CD8-positive, alpha-beta memory T cell (primary cell): Measurements from ENCODE around the gene CD5L. TPM values are rescaled to one million over a fixed set of nuclear protein-coding genes. Genes with fewer than 3 reads are reported as not detected.

ENCODE experiments used
- CTCF ChIA-PET: fragments of 350-600 bp; sonication (Branson Sonifier 250); formaldehyde crosslinking; loops from one replicate; lab custom pipeline; 2021; ENCODE audit warnings: antibody characterized with exemption; lab: Charles Lee
- POLR2A ChIA-PET: fragments of 350-600 bp; sonication (Branson Sonifier 250); formaldehyde crosslinking; loops from one replicate; lab custom pipeline; 2021; ENCODE audit warnings: antibody characterized with exemption; lab: Charles Lee
- DNase-seq, 5 donors: peaks; one replicate each; pipeline versions ENCODE4 v3.0.0 to v3.0.0-alpha.2; 2020 to 2022; ENCODE audit warnings: mixed read lengths in 1 of 5
- H3K27ac ChIP-seq: one replicate; pipeline ENCODE4 v1.7.0; 2013; ENCODE audit warnings: low read depth, mild to moderate bottlenecking, low read length, moderate library complexity
- H3K27me3 ChIP-seq: 2 replicates; pipeline ENCODE4 v1.7.0; 2013; ENCODE audit warnings: low read length, mild to moderate bottlenecking; ENCODE audit not compliant: insufficient read depth, poor library complexity, severe bottlenecking
- H3K36me3 ChIP-seq: 2 replicates; pipeline ENCODE4 v1.7.0; 2013; ENCODE audit warnings: mild to moderate bottlenecking, low read length, moderate library complexity; ENCODE audit not compliant: insufficient read depth
- H3K4me1 ChIP-seq: 2 replicates; pipeline ENCODE4 v1.7.0; 2013; ENCODE audit warnings: mild to moderate bottlenecking, low read length, moderate library complexity; ENCODE audit not compliant: insufficient read depth
- H3K4me3 ChIP-seq: 2 replicates; pipeline ENCODE4 v1.7.0; 2013; ENCODE audit warnings: mild to moderate bottlenecking, low read length
- H3K9me3 ChIP-seq: 2 replicates; pipeline ENCODE4 v1.7.0; 2013; ENCODE audit warnings: mild to moderate bottlenecking, low read length
- H3K27ac Mint-ChIP-seq, 8 donors: one replicate each; pipeline ENCODE4 v1.8.0; 2020 to 2021; ENCODE audit warnings: mixed read lengths in 8 of 8, mild to moderate bottlenecking in 6 of 8, inconsistent platforms in 3 of 8, moderate library complexity in 3 of 8
- H3K27me3 Mint-ChIP-seq, 2 donors: one replicate each; pipeline ENCODE4 v1.8.0; 2020 to 2021; ENCODE audit warnings: mixed read lengths in 2 of 2, mild to moderate bottlenecking in 1 of 2, moderate library complexity in 1 of 2
- H3K36me3 Mint-ChIP-seq, 3 donors: one replicate each; pipeline ENCODE4 v1.8.0; 2020 to 2021; ENCODE audit warnings: mixed read lengths in 3 of 3, inconsistent platforms in 1 of 3, mild to moderate bottlenecking in 1 of 3
- H3K4me1 Mint-ChIP-seq, 3 donors: one replicate each; pipeline ENCODE4 v1.8.0; 2020 to 2021; ENCODE audit warnings: mixed read lengths in 3 of 3, inconsistent platforms in 1 of 3, mild to moderate bottlenecking in 1 of 3
- H3K4me3 Mint-ChIP-seq, 7 donors: one replicate each; pipeline ENCODE4 v1.8.0; 2020 to 2021; ENCODE audit warnings: mixed read lengths in 7 of 7, mild to moderate bottlenecking in 6 of 7, moderate library complexity in 4 of 7, inconsistent platforms in 2 of 7
- H3K9me3 Mint-ChIP-seq, 5 donors: one replicate each; pipeline ENCODE4 v1.8.0; 2020 to 2022; ENCODE audit warnings: mixed read lengths in 5 of 5, mild to moderate bottlenecking in 3 of 5, moderate library complexity in 2 of 5, inconsistent platforms in 1 of 5
- polyA plus RNA-seq: library from polyadenylated mRNA; unstranded; fragments of 300-500 nt; fragmentation: Illumina TruSeq; gene quantifications from one replicate; pipeline ENCODE4 v1.2.3, GENCODE V29; 2021
- total RNA-seq, 2 experiments: library from RNA; stranded (reverse); gene quantifications; one replicate each; pipeline ENCODE4 v1.2.3, GENCODE V29; 2021

CD5L gene
- total and polyA plus RNA-seq, 3 experiments from 2014 or later: not detected

DNA sequence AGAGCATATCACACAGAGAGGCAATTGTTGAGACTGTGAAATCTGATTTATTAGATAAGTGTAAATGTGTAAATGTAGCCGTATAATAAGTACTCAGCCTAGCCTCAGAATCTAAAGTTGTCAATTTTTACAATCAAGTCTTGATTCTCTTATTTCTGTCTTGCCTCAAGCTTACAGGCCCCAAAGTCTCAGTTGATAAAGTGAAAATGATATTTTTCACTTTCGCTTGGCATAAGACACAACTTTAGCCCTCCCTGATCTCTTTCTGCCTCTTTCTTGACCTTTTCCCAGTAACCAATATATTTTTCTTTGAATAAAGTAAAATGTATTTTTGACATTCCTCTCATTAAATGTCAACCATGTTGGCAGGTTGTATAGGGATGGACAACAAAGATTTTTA is 10.7 kb downstream of the CD5L start:
- no peak overlapping the region for H3K4me3 ChIP-seq
- H3K9me3 ChIP-seq: no peaks in the 10 kb centered on the region
- Mint-ChIP-seq H3K4me3 (no peak overlapping the region), H3K4me1 (no peaks in the 10 kb centered on the region), H3K36me3 (no peaks in the 10 kb centered on the region), H3K27me3 (peaks cover 7 to 15% of the 10 kb centered on the region in 2 donors), H3K9me3 (peaks cover 0 to 3% (median 0%) of the 10 kb centered on the region in 5 donors), H3K27ac (no peak overlapping the region)
- no peak overlapping the region for H3K27ac ChIP-seq
- POLR2A ChIA-PET: no interaction called here
- DNase-seq: no peak
- no peaks in the 10 kb centered on the region for H3K4me1 ChIP-seq
- no peaks in the 10 kb centered on the region for H3K36me3 ChIP-seq
- CTCF ChIA-PET: no interaction called here
- H3K27me3 ChIP-seq: no peaks in the 10 kb centered on the region

DNA sequence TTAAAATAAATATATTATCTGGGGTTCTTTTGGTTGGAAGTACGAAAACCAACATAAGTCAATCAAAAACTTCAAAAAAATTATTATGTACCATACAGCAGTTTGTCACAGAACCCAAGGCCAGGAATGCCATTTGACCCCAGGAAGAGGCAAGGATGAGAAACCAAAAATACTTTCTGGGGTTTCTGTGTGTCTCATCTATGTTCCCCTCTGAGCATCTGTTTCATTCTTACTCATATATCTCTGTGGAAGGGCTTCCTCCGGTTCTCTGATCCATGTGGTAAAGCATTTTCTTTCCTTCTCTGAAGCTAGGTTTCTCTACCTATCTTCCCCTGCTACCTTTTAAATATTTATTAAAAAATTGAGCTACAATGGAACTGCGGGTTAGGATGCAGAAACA is 11.9 kb downstream of the CD5L start:
- Histone ChIP-seq H3K36me3 (no peaks in the 10 kb centered on the region), H3K27me3 (no peaks in the 10 kb centered on the region), H3K4me1 (no peaks in the 10 kb centered on the region), H3K4me3 (no peak overlapping the region), H3K27ac (no peak overlapping the region), H3K9me3 (no peaks in the 10 kb centered on the region)
- no peak overlapping the region for H3K27ac Mint-ChIP-seq
- CTCF ChIA-PET: no interaction called here
- POLR2A ChIA-PET: no interaction called here
- H3K9me3 Mint-ChIP-seq: peaks cover 0 to 3% (median 0%) of the 10 kb centered on the region in 5 donors
- H3K36me3 Mint-ChIP-seq: no peaks in the 10 kb centered on the region
- DNase-seq: no peak
- no peaks in the 10 kb centered on the region for H3K4me1 Mint-ChIP-seq
- H3K27me3 Mint-ChIP-seq: peaks cover 7 to 18% of the 10 kb centered on the region in 2 donors
- no peak overlapping the region for H3K4me3 Mint-ChIP-seq

DNA sequence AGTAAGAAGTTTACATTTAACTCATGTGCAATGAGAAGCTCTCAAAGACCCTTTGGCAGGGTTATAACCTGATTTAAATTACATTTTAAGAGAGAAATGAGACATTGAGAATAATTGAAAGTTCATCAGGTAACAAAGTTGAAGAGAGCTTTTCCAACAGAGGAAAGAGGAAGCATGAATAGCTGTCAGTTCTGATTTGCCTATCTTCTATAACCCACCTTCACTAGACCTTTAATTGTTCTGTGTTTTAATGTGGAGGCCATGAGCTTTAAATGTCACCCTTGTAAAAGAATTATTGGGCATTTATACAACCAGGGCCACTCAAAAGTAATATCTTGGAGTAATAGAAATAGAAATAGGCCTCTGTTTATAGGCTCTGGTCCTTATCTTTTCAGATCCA is 12.4 kb downstream of the CD5L start:
- H3K27ac Mint-ChIP-seq: no peak overlapping the region
- Histone ChIP-seq H3K36me3 (no peaks in the 10 kb centered on the region), H3K27ac (no peak overlapping the region), H3K27me3 (no peaks in the 10 kb centered on the region), H3K4me3 (no peak overlapping the region), H3K4me1 (no peaks in the 10 kb centered on the region), H3K9me3 (no peaks in the 10 kb centered on the region)
- peaks cover 7 to 22% of the 10 kb centered on the region in 2 donors for H3K27me3 Mint-ChIP-seq
- H3K4me1 Mint-ChIP-seq: no peaks in the 10 kb centered on the region
- no peak for DNase-seq
- H3K4me3 Mint-ChIP-seq: no peak overlapping the region
- H3K36me3 Mint-ChIP-seq: no peaks in the 10 kb centered on the region
- ChIA-PET CTCF (no interaction called here), POLR2A (no interaction called here)
- H3K9me3 Mint-ChIP-seq: peaks cover 0 to 3% (median 0%) of the 10 kb centered on the region in 5 donors

DNA sequence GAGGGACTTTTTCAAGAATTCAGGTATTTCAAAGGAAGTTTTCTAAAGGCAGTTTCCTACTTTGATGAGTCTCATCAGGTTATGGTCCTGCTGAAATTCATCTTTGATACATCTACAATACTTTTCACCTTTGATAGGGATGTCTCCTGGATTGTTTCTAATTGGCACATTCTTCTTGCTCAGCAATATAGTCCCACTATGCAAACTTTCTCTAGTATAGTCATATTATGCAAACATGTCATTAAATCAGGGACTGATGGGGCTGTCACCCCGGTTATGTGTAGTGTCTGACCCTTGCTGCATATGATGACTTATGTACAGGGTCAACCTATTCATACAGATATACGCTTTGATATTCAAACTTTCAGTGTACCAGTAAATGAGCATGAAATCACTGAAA is 21.3 kb downstream of the CD5L start:
- H3K4me1 ChIP-seq: no peaks in the 10 kb centered on the region
- H3K27me3 Mint-ChIP-seq: peaks cover 7 to 23% of the 10 kb centered on the region in 2 donors
- no peaks in the 10 kb centered on the region for H3K36me3 ChIP-seq
- POLR2A ChIA-PET: no interaction called here
- no peak overlapping the region for H3K4me3 ChIP-seq
- H3K27ac ChIP-seq: no peak overlapping the region
- no peak overlapping the region for H3K27ac Mint-ChIP-seq
- no peak overlapping the region for H3K4me3 Mint-ChIP-seq
- no peaks in the 10 kb centered on the region for H3K27me3 ChIP-seq
- no peaks in the 10 kb centered on the region for H3K9me3 ChIP-seq
- no peaks in the 10 kb centered on the region for H3K4me1 Mint-ChIP-seq
- CTCF ChIA-PET: no interaction called here
- H3K9me3 Mint-ChIP-seq: peaks cover 0 to 3% (median 2%) of the 10 kb centered on the region in 5 donors
- no peaks in the 10 kb centered on the region for H3K36me3 Mint-ChIP-seq
- DNase-seq: no peak

DNA sequence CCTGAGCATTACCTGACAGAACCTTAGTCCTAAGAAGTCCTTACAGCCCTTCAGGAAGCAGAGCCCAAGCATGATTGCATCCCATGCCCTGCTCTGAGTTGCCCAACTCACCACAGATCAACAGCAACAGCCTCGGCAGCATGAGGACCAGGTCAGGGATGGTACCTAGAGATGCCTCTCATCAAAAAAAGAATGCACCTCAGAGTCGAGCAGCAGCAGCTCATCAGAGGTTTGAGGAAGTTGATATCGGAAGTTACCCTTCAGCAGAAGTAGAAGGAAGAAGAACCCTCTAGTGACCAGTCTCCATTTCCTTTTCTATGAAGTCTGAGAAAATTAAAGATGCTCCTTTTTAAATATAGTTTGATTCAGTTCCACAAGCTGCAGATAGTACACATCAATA is 21.7 kb downstream of the CD5L start, which contains the start of gene FCRL1:
Gene FCRL1 (minus strand): TSS at position 225 of the 400 bp plus-strand sequence. CDS start 83 bp downstream, at position 142.
- no peak for DNase-seq
- Mint-ChIP-seq H3K27ac (no peak within 1 kb of the TSS), H3K36me3 (no peaks in the 10 kb centered on the region), H3K4me1 (no peaks in the 10 kb centered on the region), H3K27me3 (peaks cover 7 to 22% of the 10 kb centered on the region in 2 donors), H3K9me3 (peaks cover under 1 to 4% (median 2%) of the 10 kb centered on the region in 5 donors), H3K4me3 (no peak within 1 kb of the TSS)
- Histone ChIP-seq H3K27me3 (no peaks in the 10 kb centered on the region), H3K4me1 (no peaks in the 10 kb centered on the region), H3K9me3 (no peaks in the 10 kb centered on the region), H3K4me3 (no peak within 1 kb of the TSS), H3K36me3 (no peaks in the 10 kb centered on the region), H3K27ac (no peak within 1 kb of the TSS)
- ChIA-PET POLR2A (no interaction called here), CTCF (no interaction called here)

DNA sequence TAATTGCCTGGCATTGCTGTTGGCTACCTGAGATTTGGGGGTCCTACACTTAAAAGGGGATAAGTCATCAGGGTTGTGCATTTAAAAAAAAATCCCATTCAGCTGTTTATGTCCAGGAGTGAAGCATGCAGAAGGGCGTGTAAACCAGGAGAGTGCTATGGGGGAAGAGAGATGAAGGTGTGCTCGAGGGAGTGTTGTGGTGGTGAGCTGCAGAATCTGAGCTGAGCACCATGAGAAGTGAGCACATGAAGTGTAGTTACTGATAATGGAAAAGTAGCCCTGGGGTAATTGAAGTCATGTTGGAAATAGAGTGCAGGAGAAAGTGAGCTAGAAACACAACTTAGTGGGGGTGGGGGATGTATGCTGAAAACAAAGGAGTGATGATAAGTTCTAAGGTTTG is 22.4 kb downstream of the CD5L start:
- CTCF ChIA-PET: no interaction called here
- POLR2A ChIA-PET: no interaction called here
- H3K9me3 ChIP-seq: no peaks in the 10 kb centered on the region
- no peak overlapping the region for H3K27ac ChIP-seq
- H3K4me3 ChIP-seq: no peak overlapping the region
- Mint-ChIP-seq H3K4me3 (no peak overlapping the region), H3K9me3 (peaks cover 3 to 10% (median 6%) of the 10 kb centered on the region in 5 donors), H3K4me1 (no peaks in the 10 kb centered on the region), H3K36me3 (no peaks in the 10 kb centered on the region), H3K27ac (no peak overlapping the region), H3K27me3 (peaks cover 7 to 16% of the 10 kb centered on the region in 2 donors)
- H3K36me3 ChIP-seq: no peaks in the 10 kb centered on the region
- DNase-seq: no peak
- no peaks in the 10 kb centered on the region for H3K4me1 ChIP-seq
- H3K27me3 ChIP-seq: no peaks in the 10 kb centered on the region

DNA sequence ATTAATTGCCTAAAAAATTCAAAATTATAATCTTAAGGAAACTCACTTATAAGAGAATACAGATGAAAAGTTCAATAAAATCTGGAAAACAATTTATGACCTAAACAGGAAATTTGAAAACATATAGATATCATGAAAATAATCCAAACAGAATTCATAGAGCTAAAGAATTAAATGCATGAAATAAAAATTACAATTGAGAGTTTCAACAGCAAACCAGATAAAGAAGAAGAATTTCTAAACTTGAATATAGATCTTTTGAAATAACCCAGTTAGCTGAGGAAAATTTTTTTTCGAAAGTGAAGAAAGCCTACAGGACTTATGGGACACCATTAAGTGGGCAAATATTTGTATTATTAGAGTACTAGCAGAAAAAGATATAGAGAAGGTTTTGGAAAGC is 28.3 kb downstream of the CD5L start:
- Histone ChIP-seq H3K4me1 (no peaks in the 10 kb centered on the region), H3K9me3 (no peaks in the 10 kb centered on the region), H3K36me3 (no peaks in the 10 kb centered on the region), H3K27ac (no peak overlapping the region), H3K4me3 (no peak overlapping the region), H3K27me3 (no peaks in the 10 kb centered on the region)
- POLR2A ChIA-PET: no interaction called here
- Mint-ChIP-seq H3K27me3 (peaks cover 10 to 24% of the 10 kb centered on the region in 2 donors), H3K4me3 (no peak overlapping the region), H3K27ac (no peak overlapping the region), H3K4me1 (no peaks in the 10 kb centered on the region), H3K9me3 (peaks cover 19 to 33% (median 23%) of the 10 kb centered on the region in 5 donors), H3K36me3 (peaks cover 0 to 9% (median 2%) of the 10 kb centered on the region in 3 donors)
- CTCF ChIA-PET: no interaction called here
- DNase-seq: no peak

DNA sequence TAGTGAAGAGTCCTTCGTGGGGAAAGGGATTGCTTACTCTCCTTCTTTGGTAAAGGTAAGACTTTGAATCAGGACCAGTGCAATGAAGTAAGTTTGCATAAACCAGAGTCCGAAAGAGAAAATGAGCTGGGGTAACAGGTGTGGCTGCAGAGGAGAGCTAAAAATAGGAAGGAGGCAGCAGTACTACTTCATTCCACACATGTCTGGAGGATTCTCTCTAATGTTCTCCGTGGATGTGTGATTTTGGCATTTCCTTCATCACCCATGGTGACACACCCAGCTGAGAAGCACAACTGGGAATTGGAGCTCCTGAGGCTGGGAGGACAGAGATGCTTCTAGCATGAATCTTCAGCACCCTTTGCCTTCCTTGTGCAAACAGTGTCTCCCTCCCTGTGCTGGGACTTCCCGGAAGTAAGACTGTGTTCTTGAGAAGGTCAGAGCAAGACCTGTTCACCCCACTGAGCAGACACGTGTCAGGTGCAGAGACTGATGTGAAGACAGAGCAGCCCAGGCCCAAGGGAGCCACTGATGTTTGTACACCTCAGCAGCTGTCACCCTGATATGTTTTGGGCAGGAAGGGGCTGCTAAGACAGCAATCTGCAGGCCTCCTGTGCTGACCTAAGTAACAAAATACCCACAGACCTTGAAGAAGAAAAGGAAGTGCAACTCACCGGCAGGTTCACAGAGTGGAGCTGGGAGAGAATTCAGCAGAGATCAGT is 35.0 kb downstream of the CD5L start:
- Histone ChIP-seq H3K4me1 (no peaks in the 10 kb centered on the region), H3K9me3 (no peaks in the 10 kb centered on the region), H3K27ac (no peak overlapping the region), H3K4me3 (no peak overlapping the region), H3K27me3 (no peaks in the 10 kb centered on the region), H3K36me3 (no peaks in the 10 kb centered on the region)
- ChIA-PET POLR2A (no interaction called here), CTCF (no interaction called here)
- peaks cover 6 to 19% of the 10 kb centered on the region in 2 donors for H3K27me3 Mint-ChIP-seq
- no peaks in the 10 kb centered on the region for H3K4me1 Mint-ChIP-seq
- DNase-seq: peak in 1 of 5 donors; percentile 1
- peak overlapping the region in 1 of 8 donors; percentile 92 for H3K27ac Mint-ChIP-seq
- H3K4me3 Mint-ChIP-seq: no peak overlapping the region
- H3K36me3 Mint-ChIP-seq: peaks cover 0 to 4% (median 2%) of the 10 kb centered on the region in 3 donors
- peaks cover 0 to 6% (median 0%) of the 10 kb centered on the region in 5 donors for H3K9me3 Mint-ChIP-seq
